Retina (tissue), 1 donor: ENCODE measurements around the gene SMG5.
"Not testable (repeated sequence)": the region's sequence is repeated elsewhere in the genome, so short reads cannot be mapped to it uniquely, and the experiment has no call there.

ENCODE experiments used
- DNase-seq: peaks from one replicate; pipeline ENCODE4 v3.0.0-alpha.2; 2016

The SMG5 gene, protein sequence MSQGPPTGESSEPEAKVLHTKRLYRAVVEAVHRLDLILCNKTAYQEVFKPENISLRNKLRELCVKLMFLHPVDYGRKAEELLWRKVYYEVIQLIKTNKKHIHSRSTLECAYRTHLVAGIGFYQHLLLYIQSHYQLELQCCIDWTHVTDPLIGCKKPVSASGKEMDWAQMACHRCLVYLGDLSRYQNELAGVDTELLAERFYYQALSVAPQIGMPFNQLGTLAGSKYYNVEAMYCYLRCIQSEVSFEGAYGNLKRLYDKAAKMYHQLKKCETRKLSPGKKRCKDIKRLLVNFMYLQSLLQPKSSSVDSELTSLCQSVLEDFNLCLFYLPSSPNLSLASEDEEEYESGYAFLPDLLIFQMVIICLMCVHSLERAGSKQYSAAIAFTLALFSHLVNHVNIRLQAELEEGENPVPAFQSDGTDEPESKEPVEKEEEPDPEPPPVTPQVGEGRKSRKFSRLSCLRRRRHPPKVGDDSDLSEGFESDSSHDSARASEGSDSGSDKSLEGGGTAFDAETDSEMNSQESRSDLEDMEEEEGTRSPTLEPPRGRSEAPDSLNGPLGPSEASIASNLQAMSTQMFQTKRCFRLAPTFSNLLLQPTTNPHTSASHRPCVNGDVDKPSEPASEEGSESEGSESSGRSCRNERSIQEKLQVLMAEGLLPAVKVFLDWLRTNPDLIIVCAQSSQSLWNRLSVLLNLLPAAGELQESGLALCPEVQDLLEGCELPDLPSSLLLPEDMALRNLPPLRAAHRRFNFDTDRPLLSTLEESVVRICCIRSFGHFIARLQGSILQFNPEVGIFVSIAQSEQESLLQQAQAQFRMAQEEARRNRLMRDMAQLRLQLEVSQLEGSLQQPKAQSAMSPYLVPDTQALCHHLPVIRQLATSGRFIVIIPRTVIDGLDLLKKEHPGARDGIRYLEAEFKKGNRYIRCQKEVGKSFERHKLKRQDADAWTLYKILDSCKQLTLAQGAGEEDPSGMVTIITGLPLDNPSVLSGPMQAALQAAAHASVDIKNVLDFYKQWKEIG

GRCh38 chr1:156282479-156283222, at the start of gene SMG5:
TSS of gene SMG5 (minus strand) at chr1:156282825. CDS start at chr1:156282680, 145 bp downstream.
- peak; percentile 94 for DNase-seq

- not testable (repeated sequence) for DNase-seq
Observed at GRCh38 chr1:156323179-156323578, 40.6 kb upstream of the SMG5 start.

- DNase-seq, result no peak
Observed at GRCh38 chr1:156320560-156320959, 37.9 kb upstream of the SMG5 start.

DNA sequence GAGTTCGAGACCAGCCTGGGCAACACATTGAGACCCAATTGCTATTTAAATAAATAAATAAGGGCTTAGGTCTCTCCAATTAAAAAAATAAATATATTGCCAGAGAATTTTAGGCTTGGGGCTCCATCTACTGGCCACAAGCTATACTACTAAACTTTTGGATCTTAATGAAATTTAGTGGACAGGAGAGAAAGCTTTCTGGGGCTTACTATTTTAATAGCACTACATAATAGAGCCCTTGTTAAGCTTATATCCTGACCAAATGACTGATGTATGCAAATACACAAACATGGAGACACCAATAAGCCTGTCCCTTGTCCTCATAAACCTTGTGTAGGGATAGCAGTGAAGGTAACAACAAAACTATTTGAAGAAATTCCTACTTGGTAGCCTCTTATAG, 37.0 kb upstream of the SMG5 start:
- DNase-seq, result no peak

- no peak for DNase-seq
Observed at GRCh38 chr1:156316909-156317308, 34.3 kb upstream of the SMG5 start.

DNA sequence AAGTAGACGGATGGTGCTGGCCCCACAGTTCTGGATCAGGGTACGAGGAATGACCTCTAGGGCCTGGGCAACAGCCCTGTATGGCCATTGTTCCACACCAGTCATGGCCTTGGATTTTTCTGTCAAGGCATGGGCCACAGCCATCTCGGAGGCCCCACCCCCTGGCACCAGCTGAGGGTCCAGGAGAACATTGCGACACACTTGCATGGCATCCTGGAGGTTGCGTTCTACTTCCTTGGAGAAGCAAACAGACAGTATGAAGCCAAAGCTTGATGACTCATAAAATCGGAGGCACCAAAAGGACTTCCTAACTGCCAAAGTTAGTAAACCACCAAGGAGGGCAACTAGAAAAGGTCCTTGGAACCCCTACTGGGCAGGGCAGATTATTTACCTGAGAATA, 28.3 kb upstream of the SMG5 start:
- DNase-seq, result no peak

GRCh38 chr1:156308078-156308477, 25.5 kb upstream of the SMG5 start:
- DNase-seq, result no peak

- DNase-seq, result no peak
Observed at GRCh38 chr1:156305215-156305614, 22.6 kb upstream of the SMG5 start.

DNA sequence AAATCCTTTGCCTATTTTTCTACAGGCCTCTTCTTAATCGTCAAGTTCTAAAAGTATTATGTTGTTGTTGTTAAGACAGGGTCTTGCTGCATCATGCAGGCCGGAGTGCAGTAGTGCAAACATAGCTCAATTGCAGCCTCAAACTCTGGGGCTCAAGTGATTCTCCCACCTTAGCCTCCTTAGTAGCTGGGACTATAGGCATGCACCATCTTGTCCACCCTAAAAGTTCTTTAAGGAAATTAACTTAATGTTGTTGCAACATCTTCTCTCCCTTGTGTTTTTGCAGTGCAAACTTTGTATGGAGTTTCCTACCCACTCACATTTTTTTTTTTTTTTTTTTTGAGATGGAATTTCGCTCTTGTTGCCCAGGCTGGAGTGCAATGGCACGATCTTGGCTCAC, 20.6 kb upstream of the SMG5 start:
- no peak for DNase-seq

DNA sequence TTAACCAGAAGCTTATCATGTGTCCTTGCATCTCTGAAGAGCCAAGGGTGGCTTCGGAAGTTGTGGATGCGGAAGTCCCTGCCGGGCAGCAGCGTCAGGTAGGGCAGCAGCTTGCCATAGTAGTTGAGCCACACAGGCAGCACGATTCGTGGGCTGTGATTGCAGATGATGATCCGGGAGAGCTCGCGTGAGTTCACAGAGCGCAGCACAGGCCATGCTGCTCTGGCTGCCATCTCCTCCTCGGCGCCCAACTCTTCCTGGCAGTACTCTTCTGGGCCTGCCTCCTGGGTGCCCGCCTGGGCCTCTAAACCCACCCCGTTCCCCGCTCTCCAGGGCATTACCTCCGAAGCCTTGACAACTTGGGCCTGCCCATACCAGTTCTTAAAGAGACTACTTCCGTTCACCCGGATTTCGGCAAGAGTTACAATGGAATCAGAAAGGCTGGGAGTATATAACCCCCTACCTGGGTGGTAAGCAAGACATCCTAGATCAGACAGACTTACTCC, 16.3 kb upstream of the SMG5 start, which contains the start of gene VHLL:
TSS of gene VHLL (minus strand) at position 456 of the 506 bp plus-strand sequence. CDS start at position 338, 118 bp downstream.
- DNase-seq, result no peak

DNA sequence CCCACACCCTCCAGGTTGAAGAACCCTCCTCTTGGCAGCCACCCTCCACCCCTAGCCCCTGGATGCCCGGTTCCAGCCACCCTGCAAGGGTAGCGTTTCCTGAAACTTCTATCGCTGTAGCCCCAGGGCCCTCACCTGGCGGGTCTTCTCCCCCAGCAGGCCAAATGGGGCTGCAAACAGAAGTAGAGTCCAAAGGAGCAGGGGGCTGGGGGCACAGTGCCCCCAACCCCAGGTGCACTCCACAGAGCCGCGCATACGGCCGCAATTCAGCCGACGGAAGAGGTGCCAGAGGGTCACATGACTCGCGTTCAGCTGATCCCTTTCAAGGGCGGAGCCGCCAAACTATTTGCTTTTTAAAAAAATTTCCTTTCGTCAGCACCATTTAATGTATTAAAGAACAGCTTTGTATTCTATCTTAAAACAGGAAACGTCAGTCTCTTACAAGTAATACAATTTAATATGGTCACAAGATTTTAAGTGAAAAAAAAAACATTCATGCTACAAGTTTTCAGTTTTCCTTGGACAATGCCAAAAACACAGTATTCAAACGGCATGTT, 12.8 kb upstream of the SMG5 start, which contains the start of gene GLMP:
TSS of gene GLMP (minus strand) at position 289 of the 557 bp plus-strand sequence. CDS start at position 255, 34 bp downstream.
- DNase-seq, result peak; percentile 45

- DNase-seq, result no peak
Observed at GRCh38 chr1:156293895-156294294, 11.3 kb upstream of the SMG5 start.

GRCh38 chr1:156293098-156293434, 10.4 kb upstream of the SMG5 start:
- no peak for DNase-seq

GRCh38 chr1:156291226-156292061, 8.8 kb upstream of the SMG5 start:
- peak; percentile 89 for DNase-seq

- no peak for DNase-seq
Observed at GRCh38 chr1:156289857-156290256, 7.2 kb upstream of the SMG5 start.

DNA sequence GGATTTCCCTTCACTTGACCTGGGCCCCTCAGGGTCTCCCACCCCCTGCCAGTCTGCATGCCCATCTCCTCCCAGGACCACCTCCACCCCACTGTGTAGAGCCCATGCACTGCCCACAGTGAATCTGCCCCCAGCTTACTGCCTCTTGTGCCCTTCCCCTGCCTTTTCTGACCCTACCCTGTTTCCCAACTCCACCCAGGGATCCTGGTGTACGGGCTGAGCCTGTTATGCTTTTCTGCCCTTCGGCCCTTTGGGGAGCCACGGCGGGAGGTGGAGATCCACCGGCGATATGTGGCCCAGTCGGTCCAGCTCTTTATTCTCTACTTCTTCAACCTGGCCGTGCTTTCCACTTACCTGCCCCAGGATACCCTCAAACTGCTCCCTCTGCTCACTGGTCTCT, 3.4 kb upstream of the SMG5 start:
- DNase-seq, result no peak

- no peak for DNase-seq
Observed at GRCh38 chr1:156285437-156285836, 2.8 kb upstream of the SMG5 start.

DNA sequence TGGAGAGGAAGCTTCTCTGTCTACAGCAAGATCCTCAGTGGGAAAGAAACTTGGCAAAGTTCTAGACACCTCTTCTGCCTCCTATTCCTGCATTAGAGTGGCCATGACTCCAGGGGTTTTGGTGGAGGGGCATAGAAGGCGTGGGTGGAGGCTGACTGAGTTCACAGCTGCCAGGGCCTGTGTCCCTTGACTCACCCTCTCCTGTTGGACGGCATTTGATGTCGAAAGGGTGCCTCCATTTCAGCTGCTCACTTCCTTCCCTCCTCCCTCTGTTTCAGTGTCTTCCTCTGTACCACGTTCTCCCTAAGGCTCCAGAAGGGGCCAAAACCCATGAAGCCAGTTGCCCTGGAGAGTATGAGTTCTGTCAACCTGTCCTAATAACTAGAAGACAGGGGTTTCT, 2.1 kb upstream of the SMG5 start:
- no peak for DNase-seq

DNA sequence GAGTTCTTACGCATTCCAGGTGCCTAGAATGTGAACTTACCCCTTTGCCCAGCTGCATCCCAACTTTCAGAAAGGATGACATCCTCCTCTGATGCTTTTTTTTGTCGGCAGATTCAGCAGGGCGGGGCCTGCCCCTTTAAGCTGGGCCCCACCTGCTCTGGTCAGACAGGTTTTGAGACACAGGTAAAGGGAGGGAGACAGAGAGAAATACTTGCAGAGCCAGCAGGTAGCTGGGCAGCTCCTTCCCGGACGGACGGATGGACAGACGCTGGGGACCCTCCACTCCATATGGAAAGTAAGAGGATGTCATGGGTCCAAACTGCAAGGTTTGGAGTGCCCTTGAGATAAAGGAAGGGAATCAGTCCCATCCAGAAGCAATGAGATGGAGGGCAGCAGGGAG, 1.5 kb upstream of the SMG5 start, which contains the start of gene TMEM79:
TSS of gene TMEM79 (plus strand) at position 214 of the 400 bp plus-strand sequence. CDS start 902 bp downstream, outside the sequence.
- DNase-seq, result no peak

DNA sequence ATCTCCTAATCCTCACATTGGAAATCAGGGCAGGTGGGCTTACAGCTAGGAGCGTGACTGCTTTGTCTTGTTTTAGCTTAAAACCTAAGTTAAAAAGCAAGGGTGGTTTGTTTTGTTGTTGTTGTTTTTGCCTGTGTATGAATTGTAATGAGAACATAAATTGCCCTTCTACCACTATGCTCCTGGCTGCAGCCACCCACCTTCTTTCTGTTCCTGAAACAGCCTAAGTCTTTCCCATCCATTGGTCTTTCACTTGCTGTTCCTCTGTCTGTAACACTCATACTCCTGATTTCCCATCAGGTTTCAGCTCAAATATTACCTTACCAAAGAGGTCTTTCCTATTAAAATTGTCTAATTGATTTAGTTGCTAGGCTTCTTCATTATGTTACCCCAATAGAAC, 896 bp upstream of the SMG5 start:
- no peak for DNase-seq
